ENCODE measurements around the gene IFRD2.

DNA sequence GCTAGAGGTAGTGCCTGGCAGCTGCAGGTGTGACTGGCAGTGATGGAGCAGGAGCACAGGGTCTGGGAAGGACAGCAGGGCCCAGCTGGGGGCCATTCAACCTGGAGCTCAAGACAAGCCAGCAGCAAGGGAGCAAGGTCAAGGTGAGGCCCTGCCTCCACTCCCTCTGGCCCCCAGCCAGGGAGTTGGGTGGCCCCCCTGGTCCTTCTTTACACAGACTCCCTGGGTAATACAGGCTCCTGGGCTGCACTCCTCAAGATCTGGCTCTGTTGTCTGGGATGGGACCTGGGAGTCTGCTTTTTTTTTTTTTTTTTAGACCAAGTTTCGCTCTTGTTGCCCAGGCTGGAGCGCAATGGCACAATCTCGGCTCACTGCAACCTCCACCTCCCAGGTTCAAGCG, 41.7 kb downstream of the IFRD2 start:
- TF ChIP-seq, protein P1, sequence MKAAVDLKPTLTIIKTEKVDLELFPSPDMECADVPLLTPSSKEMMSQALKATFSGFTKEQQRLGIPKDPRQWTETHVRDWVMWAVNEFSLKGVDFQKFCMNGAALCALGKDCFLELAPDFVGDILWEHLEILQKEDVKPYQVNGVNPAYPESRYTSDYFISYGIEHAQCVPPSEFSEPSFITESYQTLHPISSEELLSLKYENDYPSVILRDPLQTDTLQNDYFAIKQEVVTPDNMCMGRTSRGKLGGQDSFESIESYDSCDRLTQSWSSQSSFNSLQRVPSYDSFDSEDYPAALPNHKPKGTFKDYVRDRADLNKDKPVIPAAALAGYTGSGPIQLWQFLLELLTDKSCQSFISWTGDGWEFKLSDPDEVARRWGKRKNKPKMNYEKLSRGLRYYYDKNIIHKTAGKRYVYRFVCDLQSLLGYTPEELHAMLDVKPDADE (IDR thresholded peaks at IDR 0.05): no peak
- no peak for TF ChIP-seq EZH2 (IDR thresholded peaks at IDR 0.05; ENCODE audit: low read depth, unreplicated experiment)
- TF ChIP-seq, protein P2, sequence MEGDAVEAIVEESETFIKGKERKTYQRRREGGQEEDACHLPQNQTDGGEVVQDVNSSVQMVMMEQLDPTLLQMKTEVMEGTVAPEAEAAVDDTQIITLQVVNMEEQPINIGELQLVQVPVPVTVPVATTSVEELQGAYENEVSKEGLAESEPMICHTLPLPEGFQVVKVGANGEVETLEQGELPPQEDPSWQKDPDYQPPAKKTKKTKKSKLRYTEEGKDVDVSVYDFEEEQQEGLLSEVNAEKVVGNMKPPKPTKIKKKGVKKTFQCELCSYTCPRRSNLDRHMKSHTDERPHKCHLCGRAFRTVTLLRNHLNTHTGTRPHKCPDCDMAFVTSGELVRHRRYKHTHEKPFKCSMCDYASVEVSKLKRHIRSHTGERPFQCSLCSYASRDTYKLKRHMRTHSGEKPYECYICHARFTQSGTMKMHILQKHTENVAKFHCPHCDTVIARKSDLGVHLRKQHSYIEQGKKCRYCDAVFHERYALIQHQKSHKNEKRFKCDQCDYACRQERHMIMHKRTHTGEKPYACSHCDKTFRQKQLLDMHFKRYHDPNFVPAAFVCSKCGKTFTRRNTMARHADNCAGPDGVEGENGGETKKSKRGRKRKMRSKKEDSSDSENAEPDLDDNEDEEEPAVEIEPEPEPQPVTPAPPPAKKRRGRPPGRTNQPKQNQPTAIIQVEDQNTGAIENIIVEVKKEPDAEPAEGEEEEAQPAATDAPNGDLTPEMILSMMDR (conservative IDR thresholded peaks at IDR 0.05; ENCODE audit: low read depth in 2 of 2): no peak
- no peak for TF ChIP-seq JUNB (IDR thresholded peaks at IDR 0.05; ENCODE audit: unreplicated experiment)
- no peak for TF ChIP-seq CREB1 (CRISPR knock-in tag; IDR thresholded peaks at IDR 0.05; ENCODE audit: low read depth)
- TF ChIP-seq POLR2AphosphoS5 (IDR thresholded peaks at IDR 0.05; ENCODE audit: low read depth): no peak

All from GM23338 (cell line).